Bronchial epithelial cell (primary cell): Measurements from ENCODE around the gene NHLRC4. TPM values are rescaled to one million over a fixed set of nuclear protein-coding genes. Genes with fewer than 3 reads are reported as not detected.

Experiments
- DNase-seq: peaks from one replicate; pipeline ENCODE4 v3.0.0-alpha.2; 2010; ENCODE audit warnings: low read depth
- FAIRE-seq: peaks from 2 replicates; lab custom pipeline; 2011; peaks lifted over from hg19 to GRCh38; lab: Jason Lieb, UNC
- H3K27me3 ChIP-seq: 2 replicates; pipeline ENCODE4 v1.5.1; 2011; ENCODE audit warnings: low read length; ENCODE audit not compliant: control insufficient read depth, insufficient read depth
- H3K36me3 ChIP-seq: 2 replicates; pipeline ENCODE4 v1.5.1; 2011; ENCODE audit warnings: low read length; ENCODE audit not compliant: control insufficient read depth, insufficient read depth
- H3K4me3 ChIP-seq: 2 replicates; pipeline ENCODE4 v1.5.1; 2011; ENCODE audit warnings: mild to moderate bottlenecking, low read depth, low read length, control low read depth
- total RNA-seq: library from RNA; depleted of rRNA; stranded (reverse); fragments of >200 nt; gene quantifications from 2 replicates; pipeline ENCODE4 v1.2.1, GENCODE V29; 2014
- TF ChIP-seq, protein P1 (sequence below): IDR thresholded peaks from 2 replicates; pipeline ENCODE4 v1.5.1; 2011; ENCODE audit warnings: mild to moderate bottlenecking, moderate library complexity, low read length, control low read depth, inconsistent platforms; ENCODE audit not compliant: insufficient read depth, severe bottlenecking

NHLRC4 gene
- total RNA-seq, 1 donor from 2014 or later: under 0.01 TPM

DNA sequence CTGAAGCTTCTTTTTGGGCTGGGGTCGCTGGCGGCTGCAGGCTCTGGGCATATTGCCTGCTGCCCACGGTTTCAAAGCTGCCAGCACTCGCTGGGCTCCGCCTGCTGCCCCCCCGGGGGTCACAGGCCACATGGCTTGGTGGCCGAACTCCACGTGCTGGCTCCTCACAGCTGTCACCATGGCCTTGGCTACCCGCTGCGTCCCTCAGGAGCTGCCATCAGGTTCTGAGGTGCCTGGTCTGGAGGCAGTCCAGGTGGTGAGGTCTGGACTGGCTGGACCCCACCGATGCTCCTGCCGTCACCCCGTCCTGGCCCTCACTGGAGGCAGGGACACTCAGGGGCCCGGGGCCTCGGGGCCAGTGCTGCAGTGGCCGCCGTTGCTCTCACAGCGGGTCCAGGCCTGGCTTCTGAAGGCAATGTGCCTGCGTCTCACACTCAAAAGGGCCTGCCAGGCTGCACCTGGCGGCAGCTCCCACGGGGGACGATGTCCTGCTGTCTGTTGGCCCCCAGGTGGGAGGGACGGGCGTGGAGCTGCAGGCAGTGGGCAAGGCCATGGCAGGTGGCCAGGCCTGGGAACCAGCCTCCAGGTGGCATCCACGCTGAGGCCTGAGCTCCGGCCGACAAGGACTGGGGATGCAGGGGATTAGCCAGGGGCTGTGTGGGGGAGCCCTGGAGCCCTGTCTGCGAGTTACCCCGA is 26.0 kb upstream of the NHLRC4 start:
- TF ChIP-seq, protein P1, sequence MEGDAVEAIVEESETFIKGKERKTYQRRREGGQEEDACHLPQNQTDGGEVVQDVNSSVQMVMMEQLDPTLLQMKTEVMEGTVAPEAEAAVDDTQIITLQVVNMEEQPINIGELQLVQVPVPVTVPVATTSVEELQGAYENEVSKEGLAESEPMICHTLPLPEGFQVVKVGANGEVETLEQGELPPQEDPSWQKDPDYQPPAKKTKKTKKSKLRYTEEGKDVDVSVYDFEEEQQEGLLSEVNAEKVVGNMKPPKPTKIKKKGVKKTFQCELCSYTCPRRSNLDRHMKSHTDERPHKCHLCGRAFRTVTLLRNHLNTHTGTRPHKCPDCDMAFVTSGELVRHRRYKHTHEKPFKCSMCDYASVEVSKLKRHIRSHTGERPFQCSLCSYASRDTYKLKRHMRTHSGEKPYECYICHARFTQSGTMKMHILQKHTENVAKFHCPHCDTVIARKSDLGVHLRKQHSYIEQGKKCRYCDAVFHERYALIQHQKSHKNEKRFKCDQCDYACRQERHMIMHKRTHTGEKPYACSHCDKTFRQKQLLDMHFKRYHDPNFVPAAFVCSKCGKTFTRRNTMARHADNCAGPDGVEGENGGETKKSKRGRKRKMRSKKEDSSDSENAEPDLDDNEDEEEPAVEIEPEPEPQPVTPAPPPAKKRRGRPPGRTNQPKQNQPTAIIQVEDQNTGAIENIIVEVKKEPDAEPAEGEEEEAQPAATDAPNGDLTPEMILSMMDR: no peak
- Histone ChIP-seq H3K27me3 (no peaks in the 10 kb centered on the region), H3K36me3 (peaks cover 29% of the 10 kb centered on the region), H3K4me3 (no peak overlapping the region)
- FAIRE-seq (no peak), DNase-seq (no peak)

- FAIRE-seq: no peak
- H3K4me3 ChIP-seq: no peak overlapping the region
- TF ChIP-seq, protein P1: no peak
- H3K36me3 ChIP-seq: peaks cover 13% of the 10 kb centered on the region
- H3K27me3 ChIP-seq: no peaks in the 10 kb centered on the region
- DNase-seq: no peak
Measured at GRCh38 chr16:543301-544164, 23.3 kb upstream of the NHLRC4 start.

DNA sequence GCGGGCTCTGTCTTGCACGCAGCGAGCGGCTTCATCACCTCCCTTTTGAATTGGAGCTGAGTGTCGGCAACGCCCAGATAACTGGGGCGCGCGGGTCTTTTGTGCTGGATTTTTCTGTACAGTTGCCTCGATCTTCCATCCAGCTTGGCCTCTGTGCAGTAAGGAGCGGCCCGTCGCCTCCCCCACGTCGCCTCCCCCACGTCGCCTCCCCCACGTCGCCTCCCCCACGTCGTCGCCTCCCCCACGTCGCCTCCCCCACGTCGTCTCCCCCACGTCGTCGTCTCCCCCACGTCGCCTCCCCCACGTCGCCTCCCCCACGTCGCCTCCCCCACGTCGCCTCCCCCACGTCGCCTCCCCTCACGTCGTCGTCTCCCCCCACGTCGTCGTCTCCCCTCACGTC is 22.3 kb upstream of the NHLRC4 start:
- TF ChIP-seq, protein P1: no peak
- Histone ChIP-seq H3K36me3 (peaks cover 13% of the 10 kb centered on the region), H3K27me3 (no peaks in the 10 kb centered on the region), H3K4me3 (no peak overlapping the region)
- FAIRE-seq (no peak), DNase-seq (no peak)

GRCh38 chr16:546909-547770 is 19.7 kb upstream of the NHLRC4 start:
- no peak for FAIRE-seq
- Histone ChIP-seq H3K36me3 (peaks cover 13% of the 10 kb centered on the region), H3K27me3 (no peaks in the 10 kb centered on the region), H3K4me3 (no peak overlapping the region)
- DNase-seq: no peak
- TF ChIP-seq, protein P1: peak; percentile 49

GRCh38 chr16:548586-548985 is 18.2 kb upstream of the NHLRC4 start:
- peaks cover 13% of the 10 kb centered on the region for H3K36me3 ChIP-seq
- DNase-seq: no peak
- no peaks in the 10 kb centered on the region for H3K27me3 ChIP-seq
- FAIRE-seq: no peak
- TF ChIP-seq, protein P1: no peak
- H3K4me3 ChIP-seq: no peak overlapping the region
